GM21528 (cell line): Measurements from ENCODE around the gene ZSWIM4.
"Not testable (repeated sequence)": the region's sequence is repeated elsewhere in the genome, so short reads cannot be mapped to it uniquely, and the experiment has no call there.

Source experiments
- ATAC-seq: cut with Tn5 transposase; IDR thresholded peaks from one replicate; pipeline ENCODE4 v1.9.1; 2021; ENCODE audit warnings: mild to moderate bottlenecking, moderate library complexity; ENCODE audit not compliant: unreplicated experiment, low FRiP score

Gene ZSWIM4

GRCh38 chr19:13794757-13795589 is at the start of gene ZSWIM4:
ZSWIM4 (plus strand) TSS chr19:13795443; CDS start chr19:13795649, 206 bp downstream.
- peak; percentile 91 for ATAC-seq

- no peak for ATAC-seq
Measured at GRCh38 chr19:13747098-13747453, 48.2 kb upstream of the ZSWIM4 start.

DNA sequence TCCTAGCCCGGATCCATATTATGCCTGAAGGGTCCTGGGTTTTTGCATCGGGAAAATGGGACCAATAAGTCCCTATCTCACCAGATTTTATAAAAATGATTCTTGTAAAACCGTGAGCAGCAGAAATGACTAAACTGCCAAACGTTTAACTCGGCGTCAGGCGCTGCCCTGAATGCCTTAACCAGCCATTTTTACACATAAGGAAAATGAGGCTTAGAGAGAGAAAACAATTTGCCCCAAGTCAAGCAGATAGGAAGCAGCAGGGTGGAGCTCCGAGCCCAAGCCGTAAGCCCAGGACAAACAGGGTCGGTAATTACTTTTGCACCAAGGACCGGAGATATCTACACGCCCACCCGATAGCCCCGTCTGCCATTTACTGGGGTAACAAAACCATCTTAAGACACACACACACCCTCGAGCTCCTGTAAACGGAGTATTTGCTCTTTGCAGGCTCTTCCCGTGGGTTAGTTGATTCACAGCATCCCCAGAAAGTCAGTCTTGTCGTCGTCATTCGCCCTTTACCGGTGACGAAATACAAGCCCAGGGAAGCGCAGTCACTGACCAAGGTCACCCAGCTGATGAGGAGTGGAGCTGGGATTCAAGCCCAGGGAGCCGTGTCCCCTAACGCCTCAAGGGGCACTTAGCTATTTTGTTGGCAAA is 46.9 kb upstream of the ZSWIM4 start:
- ATAC-seq: no peak

GRCh38 chr19:13751436-13751835 is 43.8 kb upstream of the ZSWIM4 start:
- no peak for ATAC-seq

- not testable (repeated sequence) for ATAC-seq
Measured at GRCh38 chr19:13753622-13754021, 41.6 kb upstream of the ZSWIM4 start.

DNA sequence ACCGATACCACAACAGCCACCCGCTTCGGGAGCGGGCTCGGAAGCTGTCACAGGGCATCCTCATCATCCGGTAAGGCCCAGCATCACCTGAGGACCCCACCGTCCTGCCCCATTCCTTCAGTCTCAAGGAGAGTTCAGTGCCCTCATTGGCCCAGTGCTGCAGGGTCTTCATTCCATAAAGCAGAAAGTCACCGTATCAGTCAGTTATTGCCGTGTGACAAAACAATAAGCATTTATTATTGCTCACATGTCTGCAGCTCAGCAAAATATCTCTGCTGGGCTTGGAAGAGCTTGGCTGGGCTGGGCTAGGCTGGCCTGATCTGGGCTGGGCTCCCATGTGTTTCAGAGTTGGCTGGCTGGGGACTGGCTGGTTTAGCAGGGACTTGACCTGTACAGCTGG is 39.0 kb upstream of the ZSWIM4 start:
- no peak for ATAC-seq

- no peak for ATAC-seq
Measured at GRCh38 chr19:13757805-13758772, 37.2 kb upstream of the ZSWIM4 start.

DNA sequence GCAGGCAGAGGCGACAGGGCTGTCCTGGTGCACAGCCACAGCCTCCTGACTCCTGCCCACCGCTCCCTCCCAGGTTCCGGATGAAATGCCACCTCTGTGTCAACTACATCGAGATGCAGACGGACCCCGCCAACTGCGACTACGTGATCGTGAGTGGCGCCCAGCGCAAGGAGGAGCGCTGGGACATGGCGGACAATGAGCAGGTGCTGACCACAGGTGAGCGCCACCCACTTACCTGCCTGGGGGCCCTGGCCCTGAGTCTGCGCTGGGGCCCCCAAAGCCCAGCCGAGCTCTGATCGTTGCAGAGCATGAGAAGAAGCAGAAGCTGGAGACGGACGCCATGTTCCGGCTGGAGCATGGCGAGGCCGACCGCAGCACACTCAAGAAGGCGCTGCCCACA is 36.4 kb upstream of the ZSWIM4 start:
- ATAC-seq: no peak

DNA sequence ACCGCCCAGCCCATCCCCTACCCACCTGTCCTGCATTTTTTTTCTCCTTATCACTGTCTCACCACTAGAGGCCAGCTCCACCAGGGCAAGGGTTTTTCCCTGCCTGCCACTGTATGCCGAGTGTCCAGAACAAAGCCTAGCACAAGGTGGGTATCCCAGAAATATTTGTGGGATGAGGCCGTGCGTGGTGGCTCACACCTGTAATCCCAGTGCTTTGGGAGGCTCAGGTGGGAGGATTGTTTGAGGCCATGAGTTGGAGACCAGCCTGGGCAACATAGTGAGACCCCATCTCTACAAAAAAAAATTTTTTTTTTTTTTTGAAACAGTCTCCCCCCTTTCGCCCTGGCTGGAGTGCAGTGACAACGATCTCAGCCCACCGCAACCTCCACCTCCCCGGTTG is 33.8 kb upstream of the ZSWIM4 start:
- ATAC-seq: no peak

GRCh38 chr19:13762635-13763235 is 32.5 kb upstream of the ZSWIM4 start:
- ATAC-seq: no peak

GRCh38 chr19:13763265-13763664 is 32.0 kb upstream of the ZSWIM4 start:
- no peak for ATAC-seq

GRCh38 chr19:13764101-13764807 is 31.0 kb upstream of the ZSWIM4 start, which contains the start of gene MRI1:
MRI1 (plus strand) TSS chr19:13764522; CDS start chr19:13764589, 67 bp downstream.
- no peak for ATAC-seq

- no peak for ATAC-seq
Measured at GRCh38 chr19:13764821-13765394, 30.3 kb upstream of the ZSWIM4 start.

DNA sequence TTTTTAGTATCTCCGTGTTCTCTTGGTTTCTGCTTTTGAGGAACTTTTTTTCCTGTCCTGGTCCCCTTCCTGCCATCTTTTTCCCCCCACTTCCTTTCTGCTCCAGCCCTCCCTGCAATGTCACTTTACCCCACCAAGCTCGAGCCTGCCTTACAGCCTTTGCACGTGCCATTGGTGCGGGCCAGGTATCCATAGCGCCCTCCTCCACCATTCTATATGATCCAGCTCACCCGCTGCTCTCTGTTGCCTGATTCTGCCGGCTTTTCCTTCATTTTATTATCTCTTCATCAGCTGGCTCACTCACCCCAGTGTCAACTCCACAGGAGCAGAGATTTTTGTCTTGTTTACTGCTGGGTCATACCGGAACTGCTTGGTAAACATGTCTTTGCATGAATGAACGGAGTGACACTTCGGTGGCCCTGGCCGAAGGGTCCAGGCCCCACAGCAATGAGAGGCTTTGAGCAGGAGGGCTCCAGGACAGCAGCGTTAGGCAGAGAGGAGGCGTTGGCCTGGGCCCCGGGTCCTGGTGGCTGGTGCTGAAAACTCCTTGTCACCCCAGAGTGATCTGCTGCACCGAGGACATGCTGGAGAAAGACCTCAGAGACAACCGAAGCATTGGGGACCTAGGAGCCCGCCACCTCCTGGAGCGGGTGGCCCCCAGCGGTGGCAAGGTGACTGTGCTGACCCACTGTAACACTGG is 29.7 kb upstream of the ZSWIM4 start:
- no peak for ATAC-seq

DNA sequence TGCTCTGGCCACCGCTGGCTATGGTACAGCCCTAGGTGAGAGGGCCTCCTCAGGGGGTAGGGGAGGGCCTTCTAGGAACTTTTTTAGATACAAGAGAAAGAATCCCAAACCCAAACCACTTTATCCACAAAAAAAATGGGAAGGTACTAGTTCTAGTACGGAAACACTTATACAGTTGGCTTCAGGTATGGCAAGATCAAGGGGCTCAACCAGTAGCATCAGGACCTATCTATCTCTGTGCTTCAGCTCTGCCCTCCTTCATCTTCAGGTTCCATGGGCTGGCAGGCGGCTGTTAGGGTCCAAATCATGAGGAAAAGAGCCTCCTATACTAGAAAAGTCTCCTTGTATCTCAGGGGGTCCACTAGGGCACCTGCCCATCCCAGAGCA is 29.2 kb upstream of the ZSWIM4 start:
- no peak for ATAC-seq

DNA sequence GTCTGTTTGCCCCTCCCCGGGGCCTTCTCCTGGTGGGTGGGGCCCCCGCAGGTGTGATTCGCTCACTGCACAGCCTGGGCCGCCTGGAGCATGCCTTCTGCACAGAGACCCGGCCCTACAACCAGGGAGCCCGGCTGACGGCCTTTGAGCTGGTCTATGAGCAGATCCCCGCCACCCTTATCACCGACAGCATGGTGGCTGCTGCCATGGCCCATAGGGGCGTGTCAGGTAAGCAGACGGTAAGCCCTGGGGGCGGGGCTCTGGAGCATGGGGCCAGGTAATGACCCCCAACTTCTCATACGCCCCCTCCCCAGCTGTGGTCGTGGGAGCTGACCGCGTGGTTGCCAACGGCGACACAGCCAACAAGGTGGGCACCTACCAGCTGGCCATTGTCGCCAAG is 26.7 kb upstream of the ZSWIM4 start:
- no peak for ATAC-seq

GRCh38 chr19:13770013-13770635 is 25.1 kb upstream of the ZSWIM4 start:
- no peak for ATAC-seq
